Cardiac muscle cell (in vitro differentiated cells and primary cell): Measurements from ENCODE around the gene XXYLT1. TPM values are rescaled to one million over a fixed set of nuclear protein-coding genes. Genes with fewer than 3 reads are reported as not detected.

Source experiments
- DNase-seq, 2 donors: peaks; one replicate each; pipeline versions ENCODE4 v3.0.0 to v3.0.0-alpha.2; 2010 to 2017; ENCODE audit warnings: low read depth in 1 of 2, low spot score in 1 of 2
- H3K27ac ChIP-seq: fragments of 200-600 bp; sonication (generic); 2 replicates; pipeline ENCODE4 v1.5.1; 2016
- H3K27me3 ChIP-seq: fragments of 200-600 bp; sonication (generic); 2 replicates; pipeline ENCODE4 v1.6.0; 2016; ENCODE audit warnings: control low read depth
- H3K36me3 ChIP-seq: fragments of 200-600 bp; sonication (generic); 2 replicates; pipeline ENCODE4 v1.5.1; 2016; ENCODE audit warnings: control low read depth
- H3K4me1 ChIP-seq: fragments of 200-600 bp; sonication (generic); 2 replicates; pipeline ENCODE4 v1.8.1; 2017; ENCODE audit warnings: low read depth, mild to moderate bottlenecking, mixed run types
- H3K4me3 ChIP-seq: fragments of 200-600 bp; sonication (generic); 2 replicates; pipeline ENCODE4 v1.5.1; 2016; ENCODE audit warnings: mild to moderate bottlenecking
- H3K9me3 ChIP-seq: fragments of 200-600 bp; sonication (generic); 2 replicates; pipeline ENCODE4 v1.5.1; 2017; ENCODE audit warnings: low read depth, mild to moderate bottlenecking, control low read depth
- CTCF ChIP-seq: IDR thresholded peaks from 2 replicates; pipeline ENCODE4 v1.5.1; 2012; ENCODE audit warnings: low read depth, mild to moderate bottlenecking, low read length
- polyA plus RNA-seq: library from polyadenylated mRNA; unstranded; fragments of >200 nt; fragmentation: Nextera tagmentation; extraction: Ambion mirVana; gene quantifications from 2 replicates; pipeline ENCODE4 v1.2.1, GENCODE V29; 2016
- total RNA-seq: library from RNA; depleted of rRNA; stranded (reverse); fragments of >200 nt; gene quantifications from 2 replicates; pipeline ENCODE4 v1.2.3, GENCODE V29; 2016

Gene XXYLT1
- total and polyA plus RNA-seq, 2 experiments from 2014 or later, result 52.5 to 62.2 TPM

- no peak overlapping the region for H3K27ac ChIP-seq
- H3K4me1 ChIP-seq, result peaks cover 18% of the 10 kb centered on the region
- no peak for TF ChIP-seq CTCF
- DNase-seq, result no peak
- H3K4me3 ChIP-seq, result no peak overlapping the region
- H3K36me3 ChIP-seq, result no peaks in the 10 kb centered on the region
- no peaks in the 10 kb centered on the region for H3K27me3 ChIP-seq
- no peaks in the 10 kb centered on the region for H3K9me3 ChIP-seq
Measured at GRCh38 chr3:195255571-195256501, 15.1 kb downstream of the XXYLT1 start.

GRCh38 chr3:195255176-195255500 is 15.8 kb downstream of the XXYLT1 start:
- DNase-seq, result no peak
- H3K4me3 ChIP-seq, result no peak overlapping the region
- H3K27ac ChIP-seq, result no peak overlapping the region
- H3K4me1 ChIP-seq, result peaks cover 16% of the 10 kb centered on the region
- H3K36me3 ChIP-seq, result no peaks in the 10 kb centered on the region
- H3K27me3 ChIP-seq, result no peaks in the 10 kb centered on the region
- TF ChIP-seq CTCF, result no peak
- H3K9me3 ChIP-seq, result no peaks in the 10 kb centered on the region

GRCh38 chr3:195254454-195255175 is 16.3 kb downstream of the XXYLT1 start:
- no peak overlapping the region for H3K4me3 ChIP-seq
- no peaks in the 10 kb centered on the region for H3K36me3 ChIP-seq
- peaks cover 14% of the 10 kb centered on the region for H3K4me1 ChIP-seq
- H3K9me3 ChIP-seq, result no peaks in the 10 kb centered on the region
- no peaks in the 10 kb centered on the region for H3K27me3 ChIP-seq
- no peak for TF ChIP-seq CTCF
- DNase-seq, result no peak
- H3K27ac ChIP-seq, result no peak overlapping the region

GRCh38 chr3:195253923-195254432 is 17.0 kb downstream of the XXYLT1 start:
- Histone ChIP-seq H3K36me3 (no peaks in the 10 kb centered on the region), H3K4me3 (no peak overlapping the region), H3K4me1 (peaks cover 8% of the 10 kb centered on the region), H3K27ac (no peak overlapping the region), H3K27me3 (no peaks in the 10 kb centered on the region), H3K9me3 (no peaks in the 10 kb centered on the region)
- no peak for TF ChIP-seq CTCF
- no peak for DNase-seq

- Histone ChIP-seq H3K4me3 (no peak overlapping the region), H3K36me3 (no peaks in the 10 kb centered on the region), H3K27me3 (no peaks in the 10 kb centered on the region), H3K9me3 (no peaks in the 10 kb centered on the region), H3K27ac (no peak overlapping the region), H3K4me1 (peaks cover 7% of the 10 kb centered on the region)
- DNase-seq, result no peak
- TF ChIP-seq CTCF, result no peak
Measured at GRCh38 chr3:195251336-195252065, 19.5 kb downstream of the XXYLT1 start.
